ENCODE data around the gene CYTH2. TPM values are rescaled to one million over a fixed set of nuclear protein-coding genes. Genes with fewer than 3 reads are reported as not detected.

The CYTH2 gene
- total and polyA plus RNA-seq, 9 of the 15 experiments (the other 6 are each of a cell fraction or from before 2014, with no cell fraction given): 1.8 to 45.2 (median 23.8) TPM

- no peak; the same call in 1 of the 2 replicates for TF ChIP-seq ZNF407 (IDR thresholded peaks at IDR 0.05; ENCODE audit: low read depth)
- TF ChIP-seq KLF6 (CRISPR knock-in tag; IDR thresholded peaks at IDR 0.05; ENCODE audit: borderline replicate concordance): 0 out of 2 replicates have a peak, but pooled peaks have one; percentile 9
- peak; percentile 96 for TF ChIP-seq CHD2 (IDR thresholded peaks at IDR 0.05; ENCODE audit: low read depth, low read length)
- no peak for TF ChIP-seq HNRNPH1 (optimal IDR thresholded peaks at IDR 0.05; ENCODE audit: low read depth, low read length)
- TF ChIP-seq POLR2G (IDR thresholded peaks at IDR 0.05; ENCODE audit: low read depth, low read length): peak; percentile 97
- TF ChIP-seq NR0B1 (IDR thresholded peaks at IDR 0.05; ENCODE audit: partially characterized antibody): no peak
- no peak for TF ChIP-seq PPARD (CRISPR knock-in tag; IDR thresholded peaks at IDR 0.05)
- no peak for TF ChIP-seq PRMT5 (CRISPR knock-in tag; IDR thresholded peaks at IDR 0.05)
- no peak for TF ChIP-seq EWSR1 (IDR thresholded peaks at IDR 0.05; ENCODE audit: borderline replicate concordance, low read depth, partially characterized antibody)
- peak; percentile 19 for TF ChIP-seq SNRNP70 (optimal IDR thresholded peaks at IDR 0.05; ENCODE audit: low read depth, low read length)
- peak in 1 of 2 experiments; percentile 51; a peak in 1 of 4 replicates for TF ChIP-seq ZMIZ1 (IDR thresholded peaks at IDR 0.05; ENCODE audit: low read depth in 2 of 2, low read length in 2 of 2)
- TF ChIP-seq MEIS2 (IDR thresholded peaks at IDR 0.05; ENCODE audit: partially characterized antibody): no peak
- peak; percentile 98 for TF ChIP-seq HDAC2 (IDR thresholded peaks at IDR 0.05)
Measured at GRCh38 chr19:48445606-48446481, 23.3 kb upstream of the CYTH2 start, which contains the start of gene GRWD1 (continued).

All from K562 (cell line).